HepG2 (cell line): ENCODE results near the gene IKZF4. TPM values are rescaled to one million over a fixed set of nuclear protein-coding genes. Genes with fewer than 3 reads are reported as not detected.

ENCODE experiments used
- ADNP ChIP-seq: sonication (generic); formaldehyde crosslinking; IDR thresholded peaks from 2 replicates; pipeline ENCODE4 v1.4.0; 2020; ENCODE audit warnings: missing genetic modification reagents
- ARNT2 ChIP-seq: sonication (generic); formaldehyde crosslinking; IDR thresholded peaks from 2 replicates; pipeline ENCODE4 v1.8.0; 2022; ENCODE audit warnings: mild to moderate bottlenecking, low read depth, missing genetic modification reagents, moderate library complexity
- ATAD3A ChIP-seq: sonication (generic); formaldehyde crosslinking; IDR thresholded peaks from 2 replicates; pipeline ENCODE4 v1.4.0; 2020; ENCODE audit warnings: missing genetic modification reagents
- EP300 ChIP-seq, 3 experiments: sonication (generic) in 1 of 3; formaldehyde crosslinking in 1 of 3; IDR thresholded peaks; 2 replicates each; pipeline versions ENCODE4 v1.5.1 to v1.6.1; 2011 to 2020; ENCODE audit warnings: low read depth in 2 of 3, low read length in 2 of 3, borderline replicate concordance in 1 of 3, improper control_type of control experiment in 1 of 3, mild to moderate bottlenecking in 1 of 3, missing genetic modification reagents in 1 of 3, moderate library complexity in 1 of 3
- FOXA1 ChIP-seq, 2 experiments: fragments of 450-650 bp in 1 of 2; sonication (generic) in 1 of 2; formaldehyde crosslinking in 1 of 2; IDR thresholded peaks; 2 replicates each; pipeline versions ENCODE4 v1.4.0 to v1.6.1; 2016 to 2020; ENCODE audit warnings: missing genetic modification reagents in 1 of 2
- FOXO1 ChIP-seq: sonication (generic); formaldehyde crosslinking; IDR thresholded peaks from 2 replicates; pipeline ENCODE4 v1.4.0; 2020; ENCODE audit warnings: missing genetic modification reagents
- FOXP1 ChIP-seq, 2 experiments: fragments of 450-650 bp in 1 of 2; IDR thresholded peaks; 2 replicates each; pipeline ENCODE4 v1.6.1; 2017 to 2018; ENCODE audit warnings: antibody characterized with exemption in 1 of 2
- FOXP4 ChIP-seq: sonication (generic); formaldehyde crosslinking; IDR thresholded peaks from 2 replicates; pipeline ENCODE4 v1.4.0; 2020; ENCODE audit warnings: missing genetic modification reagents
- HNF1A ChIP-seq, 2 experiments: sonication (generic) in 1 of 2; formaldehyde crosslinking in 1 of 2; IDR thresholded peaks; 2 replicates each; pipeline versions ENCODE4 v1.4.0 to v1.6.1; 2016 to 2020; ENCODE audit warnings: borderline replicate concordance in 1 of 2, low read depth in 1 of 2, mild to moderate bottlenecking in 1 of 2, missing genetic modification reagents in 1 of 2
- HNRNPK ChIP-seq: fragments of 200-400 bp; formaldehyde crosslinking; IDR thresholded peaks from 2 replicates; pipeline ENCODE4 v1.6.1; 2018; ENCODE audit warnings: low read length, low read depth, moderate library complexity, mild to moderate bottlenecking; ENCODE audit not compliant: poor library complexity, severe bottlenecking
- IRX3 ChIP-seq: sonication (generic); formaldehyde crosslinking; IDR thresholded peaks from 2 replicates; pipeline ENCODE4 v1.8.1; 2023; ENCODE audit warnings: mild to moderate bottlenecking, low read depth, missing genetic modification reagents, borderline replicate concordance
- KAT7 ChIP-seq: IDR thresholded peaks from 2 replicates; pipeline ENCODE4 v1.6.1; 2018; ENCODE audit warnings: borderline replicate concordance, missing compliant biosample characterization
- MED8 ChIP-seq: sonication (generic); formaldehyde crosslinking; IDR thresholded peaks from 2 replicates; pipeline ENCODE4 v1.8.1; 2023; ENCODE audit warnings: mild to moderate bottlenecking, missing genetic modification reagents; ENCODE audit not compliant: insufficient replicate concordance
- STAT5B ChIP-seq: sonication (generic); formaldehyde crosslinking; IDR thresholded peaks from 2 replicates; pipeline ENCODE4 v1.4.0; 2020; ENCODE audit warnings: missing genetic modification reagents
- TBP ChIP-seq: sonication (generic); formaldehyde crosslinking; IDR thresholded peaks from 2 replicates; pipeline ENCODE4 v1.5.0; 2020; ENCODE audit warnings: missing genetic modification reagents
- ZFP62 ChIP-seq: sonication (generic); formaldehyde crosslinking; IDR thresholded peaks from 2 replicates; pipeline ENCODE4 v1.4.0; 2020; ENCODE audit warnings: missing genetic modification reagents
- ZNF558 ChIP-seq: sonication (generic); formaldehyde crosslinking; IDR thresholded peaks from 2 replicates; pipeline ENCODE4 v1.9.0; 2022; ENCODE audit warnings: mild to moderate bottlenecking, missing genetic modification reagents, borderline replicate concordance
- ZNF629 ChIP-seq: sonication (generic); formaldehyde crosslinking; conservative IDR thresholded peaks from 2 replicates; pipeline ENCODE4 v1.5.0; 2020; ENCODE audit warnings: missing genetic modification reagents
- ZNF788 ChIP-seq: sonication (generic); formaldehyde crosslinking; IDR thresholded peaks from 2 replicates; pipeline ENCODE4 v1.5.0; 2020; ENCODE audit warnings: mild to moderate bottlenecking, missing genetic modification reagents, borderline replicate concordance
- polyA plus RNA-seq, 8 experiments: library from polyadenylated mRNA; depleted of rRNA in 3 of 8; stranded (reverse) in 7 of 8; unstranded in 1 of 8; fragments of >200 nt; fragmentation: Illumina TruSeq in 4 of 8; extraction: Trizol in 4 of 8; gene quantifications; 2 replicates each; pipeline versions ENCODE4 v1.2.1 to v1.2.3, GENCODE V29; 2011 to 2016; ENCODE audit warnings: low read depth in 4 of 8, missing spikeins in 1 of 8, mixed read lengths in 1 of 8; ENCODE audit not compliant: insufficient read depth in 1 of 8
- total RNA-seq, 5 experiments: library from RNA; depleted of rRNA; stranded (reverse); fragments of >200 nt; fragmentation: Illumina TruSeq; extraction: Trizol; gene quantifications; 2 replicates each; pipeline ENCODE4 v1.2.3, GENCODE V29; 2016; ENCODE audit warnings: low read depth in 1 of 5
- TF ChIP-seq, protein P1 (sequence below): sonication (generic); formaldehyde crosslinking; conservative IDR thresholded peaks from 2 replicates; pipeline ENCODE4 v1.8.1; 2023; ENCODE audit warnings: missing genetic modification reagents

The IKZF4 gene
- total and polyA plus RNA-seq, 2 of the 13 experiments (the other 11 are each of a cell fraction or from before 2014, with no cell fraction given): 0.58 to 2.2 TPM

GRCh38 chr12:56080556-56081138 is 59.8 kb downstream of the IKZF4 start (continued):
- TF ChIP-seq MED8 (CRISPR knock-in tag) (peak; percentile 67), ZNF558 (CRISPR knock-in tag) (peak; percentile 54; the same call in 1 of the 2 replicates), HNF1A (IDR thresholded peaks at IDR 0.05; ENCODE audit: low read depth) (no peak), HNF1A (CRISPR knock-in tag; IDR thresholded peaks at IDR 0.05; ENCODE audit: borderline replicate concordance) (peak; percentile 25; the same call in 1 of the 2 replicates), ZNF629 (CRISPR knock-in tag) (no peak; the same call in 1 of the 2 replicates), TBP (CRISPR knock-in tag) (no peak), IRX3 (CRISPR knock-in tag) (no peak), ATAD3A (CRISPR knock-in tag) (no peak), ARNT2 (no peak), FOXP4 (CRISPR knock-in tag) (peak; percentile 92), EP300 (IDR thresholded peaks at IDR 0.05; ENCODE audit: low read depth in 2 of 2, low read length in 2 of 2) (peak in 1 of 2 experiments; percentile 79; a peak in 1 of 4 replicates), EP300 (CRISPR knock-in tag; IDR thresholded peaks at IDR 0.05; ENCODE audit: borderline replicate concordance) (no peak; the same call in 1 of the 2 replicates), FOXA1 (IDR thresholded peaks at IDR 0.05) (no peak), FOXA1 (CRISPR knock-in tag; IDR thresholded peaks at IDR 0.05) (peak; percentile 78), FOXP1 (IDR thresholded peaks at IDR 0.05) (peak; percentile 52), FOXP1 (CRISPR knock-in tag; IDR thresholded peaks at IDR 0.05) (peak; percentile 94), STAT5B (CRISPR knock-in tag) (no peak), ZFP62 (CRISPR knock-in tag) (no peak), ZNF788 (CRISPR knock-in tag) (peak; percentile 32; the same call in 1 of the 2 replicates), ADNP (CRISPR knock-in tag) (0 out of 2 replicates have a peak, but pooled peaks have one; percentile 67), FOXO1 (CRISPR knock-in tag) (peak; percentile 83), KAT7 (CRISPR knock-in tag) (peak; percentile 69; the same call in 1 of the 2 replicates), HNRNPK (no peak)
- TF ChIP-seq, protein P1, sequence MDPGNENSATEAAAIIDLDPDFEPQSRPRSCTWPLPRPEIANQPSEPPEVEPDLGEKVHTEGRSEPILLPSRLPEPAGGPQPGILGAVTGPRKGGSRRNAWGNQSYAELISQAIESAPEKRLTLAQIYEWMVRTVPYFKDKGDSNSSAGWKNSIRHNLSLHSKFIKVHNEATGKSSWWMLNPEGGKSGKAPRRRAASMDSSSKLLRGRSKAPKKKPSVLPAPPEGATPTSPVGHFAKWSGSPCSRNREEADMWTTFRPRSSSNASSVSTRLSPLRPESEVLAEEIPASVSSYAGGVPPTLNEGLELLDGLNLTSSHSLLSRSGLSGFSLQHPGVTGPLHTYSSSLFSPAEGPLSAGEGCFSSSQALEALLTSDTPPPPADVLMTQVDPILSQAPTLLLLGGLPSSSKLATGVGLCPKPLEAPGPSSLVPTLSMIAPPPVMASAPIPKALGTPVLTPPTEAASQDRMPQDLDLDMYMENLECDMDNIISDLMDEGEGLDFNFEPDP (CRISPR knock-in tag): peak; percentile 51; the same call in 1 of the 2 replicates
